Calu3 (cell line): Measurements from ENCODE around the gene SMIM22. TPM values are rescaled to one million over a fixed set of nuclear protein-coding genes. Genes with fewer than 3 reads are reported as not detected.

ENCODE experiments used
- BruUV-seq: library from RNA; stranded (reverse); fragments of 400-500 nt; replicated peaks from 2 replicates; lab custom pipeline; 2021; lab: Mats Ljungman, UMichigan
- CTCF ChIA-PET: fragments of 300-600 bp; sonication (Branson Sonifier 250); formaldehyde crosslinking; loops from one replicate; lab custom pipeline; 2022; ENCODE audit warnings: antibody characterized with exemption; lab: Charles Lee
- DNase-seq: peaks from one replicate; pipeline ENCODE4 v3.0.0; 2022
- H3K27ac Mint-ChIP-seq: one replicate; pipeline ENCODE4 v1.8.0; 2022; ENCODE audit warnings: mixed read lengths; ENCODE audit not compliant: unreplicated experiment
- H3K27me3 Mint-ChIP-seq: one replicate; pipeline ENCODE4 v1.8.0; 2022; ENCODE audit warnings: mixed read lengths; ENCODE audit not compliant: unreplicated experiment
- H3K36me3 Mint-ChIP-seq: one replicate; pipeline ENCODE4 v1.8.0; 2022; ENCODE audit warnings: mild to moderate bottlenecking, moderate library complexity, mixed read lengths; ENCODE audit not compliant: insufficient read depth, unreplicated experiment
- H3K4me1 Mint-ChIP-seq: one replicate; pipeline ENCODE4 v1.8.0; 2022; ENCODE audit warnings: mild to moderate bottlenecking, low read depth, mixed read lengths; ENCODE audit not compliant: unreplicated experiment
- H3K4me3 Mint-ChIP-seq: one replicate; pipeline ENCODE4 v1.8.0; 2022; ENCODE audit warnings: mild to moderate bottlenecking, low read depth, moderate library complexity, mixed read lengths; ENCODE audit not compliant: unreplicated experiment
- H3K9me3 Mint-ChIP-seq: one replicate; pipeline ENCODE4 v1.8.0; 2022; ENCODE audit warnings: low read depth, mixed read lengths; ENCODE audit not compliant: unreplicated experiment
- CTCF ChIP-seq: fragments of 200-600 bp; IDR thresholded peaks from one replicate; pipeline ENCODE4 v1.8.0; 2022; ENCODE audit warnings: antibody characterized with exemption; ENCODE audit not compliant: unreplicated experiment
- intact Hi-C: fragments of 100-400 bp; cut with micrococcal nuclease; formaldehyde crosslinking; loops from one replicate; pipeline ENCODE4 v1.10.0; 2022; ENCODE audit not compliant: unreplicated experiment
- total RNA-seq: library from RNA; stranded (reverse); gene quantifications from 2 replicates; pipeline ENCODE4 v1.2.3, GENCODE V29; 2022

Gene SMIM22
- total RNA-seq, 1 experiment from 2014 or later: 208 TPM

GRCh38 chr16:4771646-4772045 is 23.5 kb upstream of the SMIM22 start:
- Mint-ChIP-seq H3K4me1 (peaks cover 21% of the 10 kb centered on the region), H3K9me3 (no peaks in the 10 kb centered on the region), H3K36me3 (peaks cover 28% of the 10 kb centered on the region), H3K27ac (no peak overlapping the region), H3K27me3 (no peaks in the 10 kb centered on the region), H3K4me3 (no peak overlapping the region)
- CTCF ChIA-PET: no interaction called here
- intact Hi-C loops: no loop called here
- TF ChIP-seq CTCF: no peak
- no TSS peak for BruUV-seq
- no peak for DNase-seq

- BruUV-seq: no TSS peak
- CTCF ChIA-PET: interaction anchor here (0.7 kb wide), 1 partner anchor 1745 kb away, joined by 3 read pairs; no protein-coding TSS in a partner anchor
- no peak overlapping the region for H3K27ac Mint-ChIP-seq
Measured at GRCh38 chr16:4772351-4772750, 22.8 kb upstream of the SMIM22 start.

GRCh38 chr16:4775005-4775404 is 20.2 kb upstream of the SMIM22 start:
- BruUV-seq: no TSS peak
- H3K4me1 Mint-ChIP-seq: no peaks in the 10 kb centered on the region
- no peak overlapping the region for H3K4me3 Mint-ChIP-seq
- H3K27ac Mint-ChIP-seq: no peak overlapping the region
- no peaks in the 10 kb centered on the region for H3K27me3 Mint-ChIP-seq
- intact Hi-C loops: no loop called here
- no peak for TF ChIP-seq CTCF
- CTCF ChIA-PET: no interaction called here
- H3K36me3 Mint-ChIP-seq: no peaks in the 10 kb centered on the region
- DNase-seq: no peak
- H3K9me3 Mint-ChIP-seq: no peaks in the 10 kb centered on the region

More at GRCh38 chr16:4772351-4772750, 22.8 kb upstream of the SMIM22 start:
- Mint-ChIP-seq H3K27me3 (no peaks in the 10 kb centered on the region), H3K4me3 (no peak overlapping the region), H3K36me3 (peaks cover 21% of the 10 kb centered on the region), H3K4me1 (peaks cover 21% of the 10 kb centered on the region), H3K9me3 (no peaks in the 10 kb centered on the region)
- no peak for TF ChIP-seq CTCF
- no peak for DNase-seq
- intact Hi-C loops: no loop called here

GRCh38 chr16:4776141-4776705 is 18.9 kb upstream of the SMIM22 start:
- Mint-ChIP-seq H3K36me3 (no peaks in the 10 kb centered on the region), H3K27me3 (no peaks in the 10 kb centered on the region), H3K27ac (no peak overlapping the region), H3K9me3 (no peaks in the 10 kb centered on the region), H3K4me3 (no peak overlapping the region), H3K4me1 (no peaks in the 10 kb centered on the region)
- intact Hi-C loops: no loop called here
- no peak for DNase-seq
- TF ChIP-seq CTCF: no peak
- no TSS peak for BruUV-seq
- CTCF ChIA-PET: no interaction called here
